PFSK-1 (cell line): ENCODE measurements around the gene MRTFB.

Experiments
- FOXP2 ChIP-seq: optimal IDR thresholded peaks from 2 replicates; pipeline ENCODE3; 2011; ENCODE audit warnings: borderline replicate concordance, control low read depth, inconsistent platforms; ENCODE audit not compliant: insufficient read depth; ENCODE audit errors: extremely low read length, extremely low read depth
- POLR2AphosphoS5 ChIP-seq: IDR thresholded peaks from 2 replicates; pipeline ENCODE4 v1.6.1; 2012; ENCODE audit warnings: low read depth, mild to moderate bottlenecking, control low read depth, low read length, moderate library complexity
- REST ChIP-seq, 2 experiments: IDR thresholded peaks; 2 replicates each; pipeline versions ENCODE4 v1.6.1 to v1.8.0; 2011 to 2012; ENCODE audit warnings: low read depth in 2 of 2, low read length in 2 of 2, control low read depth in 1 of 2, inconsistent platforms in 1 of 2, mild to moderate bottlenecking in 1 of 2, moderate library complexity in 1 of 2; ENCODE audit not compliant: insufficient read depth in 1 of 2
- SIN3A ChIP-seq: IDR thresholded peaks from 2 replicates; pipeline ENCODE4 v1.6.1; 2012; ENCODE audit warnings: mild to moderate bottlenecking, low read length, moderate library complexity, borderline replicate concordance; ENCODE audit not compliant: insufficient read depth
- TAF1 ChIP-seq: IDR thresholded peaks from 2 replicates; pipeline ENCODE4 v1.6.1; 2012; ENCODE audit warnings: low read length, control low read depth, borderline replicate concordance; ENCODE audit not compliant: insufficient read depth

- TF ChIP-seq REST (IDR thresholded peaks at IDR 0.05; ENCODE audit: insufficient read depth in 1 of 2, low read depth in 2 of 2, low read length in 2 of 2) (no peak), SIN3A (no peak), POLR2AphosphoS5 (no peak), TAF1 (no peak), FOXP2 (no peak)
Measured at GRCh38 chr16:14303639-14304394, 232.7 kb downstream of the MRTFB start.
